ENCODE measurements around the gene MFRP. TPM values are rescaled to one million over a fixed set of nuclear protein-coding genes. Genes with fewer than 3 reads are reported as not detected.

The MFRP gene
- total RNA-seq, 4 donors from 2014 or later: 0.15 TPM; not detected in 3

DNA sequence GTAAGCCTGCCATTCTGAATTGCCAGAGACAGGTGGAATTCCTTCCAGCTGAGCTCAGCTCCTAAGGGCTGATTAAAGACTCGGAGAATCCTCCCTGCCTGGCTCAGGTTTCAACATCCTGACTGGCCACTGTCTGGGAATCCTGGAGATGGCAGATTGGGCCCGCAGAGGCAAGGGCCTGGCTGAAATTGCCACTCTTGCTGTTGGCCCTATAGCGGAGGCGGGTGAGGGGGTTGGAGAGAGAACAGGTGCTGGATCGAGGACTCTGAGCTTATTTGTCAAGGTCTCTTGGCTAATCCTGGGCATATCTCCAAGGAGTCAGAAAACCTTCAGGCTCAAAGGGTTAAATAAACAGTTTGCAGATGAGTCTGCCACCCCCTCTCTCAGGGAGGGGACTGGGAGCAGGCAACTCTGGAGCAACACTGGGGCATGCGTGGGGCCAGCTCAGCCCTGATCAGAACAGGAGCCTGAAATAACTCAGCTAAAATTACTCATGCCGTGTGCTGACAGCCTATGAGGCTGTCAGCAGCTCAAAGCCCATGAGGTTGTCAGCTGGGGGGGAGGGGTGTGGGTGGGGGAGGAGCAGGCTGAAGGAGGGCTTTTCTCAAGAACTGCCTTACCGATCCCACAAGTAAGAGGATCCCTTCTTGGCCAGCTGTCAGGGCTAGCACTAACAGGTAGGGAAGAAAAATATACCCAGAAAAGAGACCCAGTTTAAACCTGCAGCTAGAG is 14.7 kb upstream of the MFRP start:
- Histone ChIP-seq H3K36me3 (peaks cover 0 to 32% of the 10 kb centered on the region in 2 donors), H3K27me3 (no peaks in the 10 kb centered on the region), H3K4me3 (peak overlapping the region in 1 of 2 donors; percentile 71), H3K4me1 (peaks cover 3 to 81% (median 34%) of the 10 kb centered on the region in 3 donors), H3K27ac (peak overlapping the region; percentile 83 to 97 (median 95)), H3K9me3 (no peaks in the 10 kb centered on the region)
- peak; percentile 68 for ATAC-seq
- 0 to 16% methylated on average over 2 to 3 of the region's 8 CpGs for WGBS, 2 donors (ENCODE audit: low coverage in 1 of 2)
- TF ChIP-seq CTCF (IDR thresholded peaks at IDR 0.05) (no peak), POLR2AphosphoS5 (IDR thresholded peaks at IDR 0.05) (peak; percentile 87)

GRCh38 chr11:119359365-119360214 is 13.1 kb upstream of the MFRP start:
- Histone ChIP-seq H3K4me1 (peaks cover 1 to 74% (median 24%) of the 10 kb centered on the region in 3 donors), H3K9me3 (no peaks in the 10 kb centered on the region), H3K27ac (peak overlapping the region in 3 of 4 donors; percentile 94 to 97 (median 96)), H3K27me3 (no peaks in the 10 kb centered on the region), H3K36me3 (peaks cover 0 to 36% of the 10 kb centered on the region in 2 donors), H3K4me3 (no peak overlapping the region)
- no peak for ATAC-seq
- WGBS, 2 donors (ENCODE audit: low coverage in 1 of 2): 71 to 78% methylated on average over 4 to 10 of the region's 10 CpGs
- TF ChIP-seq EP300 (IDR thresholded peaks at IDR 0.05) (no peak), CTCF (IDR thresholded peaks at IDR 0.05) (no peak), POLR2AphosphoS5 (IDR thresholded peaks at IDR 0.05) (no peak), POLR2A (IDR thresholded peaks at IDR 0.05) (no peak)

DNA sequence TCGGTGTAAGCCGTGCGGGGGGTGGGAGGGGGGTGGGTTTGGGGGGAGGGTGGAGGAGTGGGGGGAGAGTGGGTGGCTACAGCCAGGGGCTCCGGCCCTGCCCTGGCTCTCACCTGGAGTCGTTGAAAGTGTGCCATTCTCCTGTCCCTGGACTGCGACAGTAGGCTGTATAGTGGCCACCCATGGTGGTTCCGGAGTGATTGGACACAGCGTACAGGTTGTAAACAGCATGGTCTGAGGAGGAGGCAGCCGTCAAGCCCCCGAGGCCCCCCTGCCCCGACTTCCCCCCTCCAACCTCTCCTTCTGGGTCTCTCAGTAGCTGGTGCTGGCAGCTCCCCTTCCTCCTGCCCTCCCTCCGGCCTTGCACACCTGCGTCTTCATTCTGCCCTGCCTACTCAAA is 10.6 kb upstream of the MFRP start:
- Histone ChIP-seq H3K27me3 (no peaks in the 10 kb centered on the region), H3K4me3 (peak overlapping the region; percentile 10 to 54), H3K4me1 (peaks cover 0 to 66% (median 21%) of the 10 kb centered on the region in 3 donors), H3K27ac (peak overlapping the region; percentile 47 to 89 (median 86)), H3K36me3 (peaks cover 0 to 36% of the 10 kb centered on the region in 2 donors), H3K9me3 (no peaks in the 10 kb centered on the region)
- TF ChIP-seq POLR2AphosphoS5 (IDR thresholded peaks at IDR 0.05) (no peak), EP300 (IDR thresholded peaks at IDR 0.05) (no peak), CTCF (IDR thresholded peaks at IDR 0.05) (no peak), POLR2A (IDR thresholded peaks at IDR 0.05) (no peak)
- ATAC-seq: no peak
- WGBS, 2 donors (ENCODE audit: low coverage in 1 of 2): 72% methylated on average over 4 of the region's 13 CpGs; no CpG with 5 or more reads in 1 of the 2 donors

DNA sequence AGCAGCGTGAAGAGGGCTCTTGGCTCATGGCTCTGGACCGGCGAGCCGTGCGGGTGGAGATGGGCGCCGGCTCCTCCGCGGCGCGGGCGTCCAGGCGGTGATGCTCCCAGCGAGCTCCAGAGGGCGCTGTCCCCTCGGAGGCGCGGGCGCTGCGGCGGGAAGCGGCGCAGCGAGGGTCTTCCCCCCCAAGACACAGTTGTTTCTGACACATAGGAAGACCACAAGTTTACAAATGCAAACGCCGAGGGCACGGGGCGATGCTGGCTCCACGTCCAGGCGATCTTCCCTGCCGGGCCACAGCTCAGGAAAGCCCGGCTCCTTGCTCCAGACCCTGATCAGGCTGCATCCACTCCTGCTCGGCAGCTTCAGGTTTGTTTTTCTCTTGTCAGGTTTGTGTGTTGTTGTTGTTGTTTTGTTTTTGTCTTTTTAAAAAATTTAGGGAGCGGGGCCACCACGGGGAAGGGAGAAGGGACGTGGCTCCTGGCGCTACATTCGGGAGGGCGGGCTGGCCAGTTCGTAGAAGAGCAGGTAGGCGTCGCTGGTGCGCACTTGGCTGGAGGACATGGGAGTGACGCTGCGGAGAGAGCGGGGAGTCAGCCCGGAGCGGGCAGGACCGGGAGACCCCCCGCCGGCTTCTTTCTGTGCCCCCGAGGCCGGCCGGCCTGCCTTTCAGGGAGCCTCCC is 10.0 kb upstream of the MFRP start:
- Histone ChIP-seq H3K4me1 (peaks cover 0 to 66% (median 15%) of the 10 kb centered on the region in 3 donors), H3K9me3 (no peaks in the 10 kb centered on the region), H3K27ac (peak overlapping the region; percentile 47 to 89 (median 86)), H3K4me3 (peak overlapping the region; percentile 10 to 54), H3K27me3 (no peaks in the 10 kb centered on the region), H3K36me3 (peaks cover 0 to 36% of the 10 kb centered on the region in 2 donors)
- ATAC-seq: peak; percentile 89
- no peak for TF ChIP-seq EP300 (IDR thresholded peaks at IDR 0.05)
- peak; percentile 68 for TF ChIP-seq POLR2AphosphoS5 (IDR thresholded peaks at IDR 0.05)
- peak; percentile 76 to 92 (median 84) for TF ChIP-seq CTCF (IDR thresholded peaks at IDR 0.05)
- TF ChIP-seq POLR2A (IDR thresholded peaks at IDR 0.05): no peak
- 1 to 5% methylated on average over 7 to 9 of the region's 54 CpGs for WGBS, 2 donors (ENCODE audit: low coverage in 1 of 2)
